Cortex of kidney (tissue), 1 donor: Measurements from ENCODE around the gene ZNF638.
"Not testable (repeated sequence)": the region's sequence is repeated elsewhere in the genome, so short reads cannot be mapped to it uniquely, and the experiment has no call there.

Experiments used
- DNase-seq: peaks from one replicate; lab custom pipeline; 2025; lab: John Stamatoyannopoulos, UW

Gene ZNF638

DNA sequence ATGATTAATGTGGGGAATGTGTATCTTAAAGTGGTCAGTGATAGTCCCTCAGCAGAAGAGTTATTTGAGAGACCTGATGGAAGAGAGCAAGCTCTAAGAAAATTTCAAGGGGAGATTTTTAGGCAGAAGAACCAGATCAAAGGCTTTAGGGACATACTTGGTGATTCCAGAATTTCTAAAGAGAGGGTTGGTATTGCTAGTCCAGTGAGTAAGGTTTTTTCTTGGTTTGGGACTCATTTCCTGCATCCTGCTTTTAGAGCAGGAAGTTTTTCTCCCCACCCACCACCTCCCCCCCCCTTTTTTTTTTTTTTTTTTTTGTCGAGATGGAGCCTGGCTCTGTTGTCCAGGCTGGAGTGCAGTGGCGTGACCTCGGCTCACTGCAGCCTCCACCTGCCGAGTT, 79.1 kb downstream of the ZNF638 start:
- DNase-seq, result no peak

GRCh38 chr2:71416866-71417265, 85.3 kb downstream of the ZNF638 start:
- not testable (repeated sequence) for DNase-seq

GRCh38 chr2:71417300-71418202, 86.0 kb downstream of the ZNF638 start:
- no peak for DNase-seq

GRCh38 chr2:71419145-71419544, 87.6 kb downstream of the ZNF638 start:
- no peak for DNase-seq

DNA sequence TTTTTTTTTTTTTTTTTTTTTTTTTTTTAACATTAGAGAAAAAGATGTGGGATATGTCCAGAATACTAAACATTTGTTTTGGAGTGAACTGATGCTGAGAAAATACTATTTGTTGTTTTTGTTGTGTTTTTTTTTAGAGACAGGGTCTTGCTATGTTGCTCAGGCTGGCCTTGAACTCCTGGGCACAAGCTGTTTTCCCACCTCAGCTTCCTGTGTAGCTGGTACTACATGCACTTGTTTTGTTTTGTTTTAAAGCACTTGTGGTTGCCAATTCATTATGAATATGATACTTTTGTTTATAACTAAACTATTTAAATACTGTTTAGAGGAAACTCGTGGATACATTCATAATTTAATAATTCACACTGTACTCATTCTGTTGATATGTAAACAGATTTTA, 88.4 kb downstream of the ZNF638 start:
- no peak for DNase-seq

DNA sequence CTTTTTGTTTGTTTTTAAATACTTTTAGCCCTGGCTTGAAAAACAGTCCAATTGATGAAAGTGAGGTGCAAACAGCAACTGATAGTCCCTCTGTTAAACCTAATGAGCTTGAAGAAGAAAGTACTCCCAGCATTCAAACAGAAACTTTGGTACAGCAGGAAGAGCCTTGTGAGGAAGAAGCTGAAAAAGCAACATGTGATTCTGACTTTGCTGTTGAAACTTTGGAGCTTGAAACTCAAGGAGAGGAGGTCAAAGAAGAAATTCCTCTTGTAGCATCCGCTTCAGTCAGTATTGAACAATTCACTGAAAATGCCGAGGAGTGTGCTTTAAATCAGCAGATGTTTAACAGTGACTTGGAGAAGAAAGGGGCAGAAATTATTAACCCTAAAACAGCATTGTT, 91.2 kb downstream of the ZNF638 start:
- no peak for DNase-seq

DNA sequence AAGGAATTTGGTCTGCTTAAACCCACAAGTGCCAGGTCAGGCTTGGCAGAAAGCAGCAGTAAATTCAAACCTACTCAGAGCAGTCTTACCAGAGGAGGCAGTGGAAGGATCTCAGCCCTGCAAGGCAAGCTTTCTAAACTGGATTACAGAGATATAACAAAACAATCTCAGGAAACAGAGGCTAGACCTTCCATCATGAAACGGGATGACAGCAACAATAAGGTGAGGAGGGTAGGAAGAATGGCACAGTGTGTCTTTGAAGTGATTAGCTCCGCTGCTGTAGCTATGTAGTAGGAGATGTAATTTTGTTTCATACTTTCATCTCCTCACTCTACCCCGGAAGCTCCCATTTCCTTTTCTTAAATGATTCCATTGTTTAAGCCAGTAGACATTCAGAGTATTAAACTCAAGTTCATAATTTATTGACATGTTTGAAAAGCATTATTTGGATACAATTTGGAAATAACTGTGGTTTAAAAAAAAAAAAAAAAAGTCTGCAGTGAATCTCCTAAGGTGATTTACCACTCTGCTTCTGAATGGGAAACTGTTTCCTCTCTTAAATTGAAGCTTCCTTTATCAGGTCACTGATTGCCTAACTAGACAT, 92.3 kb downstream of the ZNF638 start:
- DNase-seq, result no peak

DNA sequence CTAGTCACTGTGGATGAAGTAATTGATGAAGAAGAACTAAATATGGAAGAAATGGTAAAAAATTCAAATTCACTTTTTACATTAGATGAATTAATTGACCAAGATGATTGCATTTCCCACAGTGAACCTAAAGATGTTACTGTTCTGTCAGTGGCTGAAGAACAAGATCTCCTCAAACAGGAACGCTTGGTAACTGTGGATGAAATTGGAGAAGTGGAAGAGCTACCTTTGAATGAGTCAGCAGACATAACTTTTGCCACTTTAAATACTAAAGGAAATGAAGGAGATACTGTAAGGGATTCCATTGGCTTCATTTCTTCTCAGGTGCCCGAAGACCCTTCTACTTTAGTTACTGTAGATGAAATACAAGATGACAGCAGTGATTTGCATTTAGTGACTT, 95.1 kb downstream of the ZNF638 start:
- no peak for DNase-seq

- DNase-seq, result no peak
Measured at GRCh38 chr2:71428472-71429383, 97.1 kb downstream of the ZNF638 start.

GRCh38 chr2:71445142-71445541, 113.6 kb downstream of the ZNF638 start:
- DNase-seq, result not testable (repeated sequence)

- DNase-seq, result no peak
Measured at GRCh38 chr2:71446505-71446904, 114.9 kb downstream of the ZNF638 start.

- DNase-seq, result no peak
Measured at GRCh38 chr2:71449343-71449742, 117.8 kb downstream of the ZNF638 start.

DNA sequence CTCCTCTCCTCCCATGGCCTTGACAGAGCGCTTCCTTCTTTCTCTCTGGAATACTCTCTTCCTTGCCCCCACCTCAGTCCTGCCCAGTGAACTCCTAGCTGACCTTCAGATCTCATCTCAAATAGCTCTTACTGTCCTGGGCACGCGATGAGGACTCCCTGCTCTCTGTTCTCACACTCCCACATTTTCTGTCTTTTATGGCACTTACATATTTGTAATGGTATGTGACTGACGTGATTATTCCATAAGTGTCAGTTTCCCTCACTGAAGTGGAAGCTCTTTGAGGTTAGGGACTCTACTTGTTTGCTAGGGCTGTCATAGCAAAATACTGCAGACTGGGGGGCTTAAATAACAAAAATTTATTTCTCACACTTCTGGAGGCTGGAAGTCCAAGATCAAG, 120.1 kb downstream of the ZNF638 start:
- DNase-seq, result no peak

GRCh38 chr2:71452565-71452964, 121.0 kb downstream of the ZNF638 start:
- DNase-seq, result no peak

GRCh38 chr2:71453404-71454220, 122.0 kb downstream of the ZNF638 start, which contains the start of gene DYSF:
TSS of gene DYSF (plus strand) at chr2:71453561.
- DNase-seq, result no peak

- no peak for DNase-seq
Measured at GRCh38 chr2:71454221-71455010, 122.8 kb downstream of the ZNF638 start.

DNA sequence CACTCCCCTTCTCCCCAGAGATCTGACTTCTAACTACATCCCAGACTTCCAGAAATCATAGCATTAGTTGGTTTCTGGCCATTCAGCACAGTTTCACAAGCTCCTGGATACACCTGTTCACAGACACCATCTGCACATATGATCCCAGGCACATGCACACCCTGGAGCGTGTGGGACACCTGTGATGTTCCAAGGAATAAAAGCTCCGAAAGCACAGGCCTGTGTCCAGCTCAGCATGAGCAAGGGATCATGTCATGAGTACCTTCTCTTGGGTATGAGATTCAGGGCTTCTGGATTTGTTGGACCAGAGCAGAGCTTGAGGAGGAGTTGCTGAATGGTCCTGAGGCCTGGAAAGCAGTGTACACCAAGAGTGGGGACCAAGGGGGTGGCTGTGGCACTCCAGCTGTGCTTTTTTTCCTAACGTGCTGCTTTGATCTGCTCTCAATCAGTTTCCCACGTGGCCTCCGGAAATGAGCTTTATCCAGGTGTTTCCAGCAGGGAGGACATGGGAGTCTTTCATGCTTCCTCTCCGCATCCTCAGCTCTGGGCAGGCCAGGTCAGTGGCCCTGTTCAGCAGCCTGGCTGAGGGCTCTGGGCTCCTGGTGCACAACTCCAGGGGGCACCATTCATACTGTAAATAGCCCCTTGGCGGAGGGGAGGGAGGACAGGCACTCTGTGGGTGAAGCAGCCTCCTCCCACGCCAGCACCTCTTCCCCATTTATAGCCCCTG, 123.6 kb downstream of the ZNF638 start:
- no peak for DNase-seq

DNA sequence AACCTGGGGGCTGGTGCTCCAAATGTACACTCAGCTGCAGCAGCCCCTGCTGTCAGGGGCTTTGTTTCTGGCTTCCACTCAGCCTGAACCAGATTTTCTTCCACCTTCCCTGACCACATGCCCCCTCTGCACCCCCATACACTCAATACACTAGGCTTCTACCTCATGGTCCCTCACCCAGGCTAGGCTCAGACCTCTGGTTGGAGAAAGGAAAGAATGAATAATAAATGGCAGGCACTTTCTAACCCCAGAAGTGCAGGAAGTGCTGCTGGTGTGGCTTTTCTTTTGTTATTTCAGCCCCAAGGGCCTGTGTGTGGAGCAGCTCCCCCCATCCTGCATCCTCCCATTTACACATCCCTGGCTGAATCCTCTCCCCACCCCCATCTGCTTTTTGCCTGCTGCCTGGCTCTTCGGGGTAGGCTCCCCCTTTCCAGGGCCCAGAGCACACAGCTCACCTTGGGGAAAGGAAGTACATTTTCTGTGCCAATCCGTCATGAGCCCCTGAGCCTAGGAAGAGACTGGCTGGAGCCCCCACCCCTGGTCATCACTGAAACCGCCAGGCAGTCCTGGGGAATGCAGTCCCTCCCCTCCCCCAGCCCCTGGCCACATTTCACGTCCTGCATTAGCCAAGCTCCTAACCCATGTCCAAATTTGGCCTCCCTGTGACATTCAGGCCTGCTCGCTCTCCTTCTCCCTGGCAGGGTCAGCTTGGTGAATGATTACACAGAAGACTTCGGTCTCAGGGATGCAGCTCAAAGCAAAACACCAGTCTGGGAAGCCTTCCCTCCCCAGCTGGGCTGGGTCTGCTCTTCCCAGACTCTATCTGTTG, 124.4 kb downstream of the ZNF638 start:
- DNase-seq, result no peak

DNA sequence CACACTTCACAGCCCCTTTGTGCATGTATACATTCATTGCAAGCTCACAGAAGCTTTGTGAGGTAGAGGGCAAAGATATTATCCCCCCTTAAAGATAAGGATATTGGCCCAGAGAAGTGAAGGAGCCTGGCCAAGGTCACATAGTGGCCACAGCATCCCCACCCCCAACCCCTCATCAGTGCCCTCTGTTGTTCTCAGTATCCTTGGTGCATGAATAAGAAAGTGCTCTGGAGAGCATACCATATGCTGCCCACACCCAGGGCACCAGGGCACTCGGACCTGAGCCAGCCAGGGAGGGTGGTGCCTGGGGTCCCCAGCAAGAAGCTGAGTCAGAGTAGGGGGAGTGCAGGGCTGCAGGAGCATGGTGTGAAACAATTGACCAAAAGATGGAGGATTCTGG, 125.0 kb downstream of the ZNF638 start:
- no peak for DNase-seq
